H1 (cell line): ENCODE measurements around the gene UBASH3B. TPM values are rescaled to one million over a fixed set of nuclear protein-coding genes. Genes with fewer than 3 reads are reported as not detected.

Experiments
- CTCF ChIA-PET: fragments of 300-600 bp; sonication (Branson Sonifier 250); formaldehyde crosslinking; loops from one replicate; lab custom pipeline; 2021; ENCODE audit not compliant: partially characterized antibody; lab: Charles Lee
- POLR2A ChIA-PET: fragments of 300-600 bp; sonication (Branson Sonifier 250); formaldehyde crosslinking; loops from one replicate; lab custom pipeline; 2021; ENCODE audit warnings: inconsistent platforms; ENCODE audit not compliant: partially characterized antibody; lab: Charles Lee
- DNase-seq, 2 experiments: peaks; one replicate each; pipeline versions ENCODE4 v3.0.0 to v3.0.0-alpha.2; 2010 to 2022; ENCODE audit warnings: low spot score in 2 of 2, low read depth in 1 of 2, mixed read lengths in 1 of 2
- FAIRE-seq: peaks from 2 replicates; lab custom pipeline; 2011; peaks lifted over from hg19 to GRCh38; lab: Jason Lieb, UNC
- H2AFZ ChIP-seq: 2 replicates; pipeline ENCODE4 v1.8.1; 2012; ENCODE audit warnings: low read length, inconsistent platforms
- H2AK5ac ChIP-seq: 2 replicates; pipeline ENCODE4 v1.6.1; 2013; ENCODE audit warnings: low read depth, low read length
- H2BK120ac ChIP-seq: replicated peaks from 2 replicates; pipeline ENCODE3; 2013; ENCODE audit warnings: low read depth, low read length, inconsistent platforms
- H2BK12ac ChIP-seq: 2 replicates; pipeline ENCODE4 v1.6.1; 2013; ENCODE audit warnings: low read depth, low read length
- H2BK15ac ChIP-seq: 2 replicates; pipeline ENCODE4 v1.6.1; 2013; ENCODE audit warnings: low read length
- H2BK20ac ChIP-seq: 2 replicates; pipeline ENCODE4 v1.6.1; 2013; ENCODE audit warnings: low read length
- H2BK5ac ChIP-seq: 2 replicates; pipeline ENCODE4 v1.6.1; 2013; ENCODE audit warnings: low read depth, low read length
- H3K14ac ChIP-seq: 2 replicates; pipeline ENCODE4 v1.6.1; 2013; ENCODE audit warnings: inconsistent platforms; ENCODE audit not compliant: insufficient read length
- H3K18ac ChIP-seq: 2 replicates; pipeline ENCODE4 v1.6.1; 2013; ENCODE audit warnings: low read length; ENCODE audit errors: extremely low read depth
- H3K23ac ChIP-seq: 2 replicates; pipeline ENCODE4 v1.6.1; 2013; ENCODE audit warnings: inconsistent platforms; ENCODE audit not compliant: insufficient read length
- H3K23me2 ChIP-seq: 2 replicates; pipeline ENCODE4 v1.6.1; 2013; ENCODE audit warnings: low read depth, low read length
- H3K27ac ChIP-seq: 2 replicates; pipeline ENCODE4 v1.6.1; 2011; ENCODE audit warnings: low read depth, low read length, inconsistent platforms
- H3K27me3 ChIP-seq, 4 experiments: replicated peaks in 1 of 4; 1 replicate in 1 of 4; 2 replicates in 3 of 4; pipeline versions ENCODE4 v1.6.1 to v1.8.1; 2011 to 2013; ENCODE audit warnings: low read length in 3 of 4, mild to moderate bottlenecking in 3 of 4, inconsistent platforms in 2 of 4, mixed read lengths in 2 of 4, moderate library complexity in 1 of 4; ENCODE audit not compliant: control insufficient read depth in 3 of 4, insufficient read depth in 3 of 4; ENCODE audit errors: extremely low read depth in 1 of 4
- H3K36me3 ChIP-seq, 4 experiments: 2 replicates each; pipeline versions ENCODE4 v1.6.1 to v1.8.1; 2011 to 2013; ENCODE audit warnings: mild to moderate bottlenecking in 4 of 4, low read length in 3 of 4, moderate library complexity in 2 of 4, control low read depth in 1 of 4, inconsistent platforms in 1 of 4; ENCODE audit not compliant: insufficient read depth in 4 of 4, control insufficient read depth in 2 of 4
- H3K4ac ChIP-seq: replicated peaks from 2 replicates; pipeline ENCODE3; 2013; ENCODE audit warnings: low read length, low read depth, mixed read lengths, inconsistent platforms; ENCODE audit not compliant: insufficient read length
- H3K4me1 ChIP-seq, 4 experiments: replicated peaks in 1 of 4; 1 replicate in 1 of 4; 2 replicates in 3 of 4; pipeline versions ENCODE4 v1.6.1 to v1.8.1; 2011 to 2013; ENCODE audit warnings: low read length in 3 of 4, inconsistent platforms in 2 of 4, mixed read lengths in 1 of 4; ENCODE audit not compliant: insufficient read depth in 4 of 4, control insufficient read depth in 3 of 4
- H3K4me2 ChIP-seq, 2 experiments: 2 replicates each; pipeline versions ENCODE4 v1.6.1 to v1.8.1; 2011 to 2013; ENCODE audit warnings: low read depth in 2 of 2, low read length in 2 of 2, control low read depth in 1 of 2, inconsistent platforms in 1 of 2, mild to moderate bottlenecking in 1 of 2; ENCODE audit not compliant: insufficient read depth in 1 of 2
- H3K4me3 ChIP-seq, 4 experiments: fragments of 200-600, 300-600 bp in 1 of 4; sonication (generic), shearing (Covaris generic), sonication (Bioruptor Twin) in 1 of 4; 2 replicates each; pipeline versions ENCODE4 v1.5.1 to v1.8.1; 2011 to 2016; ENCODE audit warnings: low read length in 4 of 4, low read depth in 3 of 4, control low read depth in 2 of 4, inconsistent platforms in 2 of 4, mild to moderate bottlenecking in 2 of 4, mixed read lengths in 1 of 4, moderate library complexity in 1 of 4; ENCODE audit not compliant: insufficient read depth in 2 of 4; ENCODE audit errors: extremely low read depth in 1 of 4
- H3K56ac ChIP-seq: replicated peaks from 2 replicates; pipeline ENCODE3; 2013; ENCODE audit warnings: low read depth, mild to moderate bottlenecking, mixed read lengths, low read length, inconsistent platforms; ENCODE audit not compliant: insufficient read length
- H3K79me1 ChIP-seq: 2 replicates; pipeline ENCODE4 v1.6.1; 2013; ENCODE audit warnings: low read depth, low read length, control low read depth
- H3K79me2 ChIP-seq, 2 experiments: 2 replicates each; pipeline versions ENCODE4 v1.6.1 to v1.8.1; 2012 to 2013; ENCODE audit warnings: low read length in 2 of 2, mild to moderate bottlenecking in 2 of 2, inconsistent platforms in 1 of 2; ENCODE audit not compliant: insufficient read depth in 2 of 2, control insufficient read depth in 1 of 2
- H3K9ac ChIP-seq, 4 experiments: replicated peaks in 1 of 4; 1 replicate in 1 of 4; 2 replicates in 3 of 4; pipeline versions ENCODE4 v1.6.1 to v1.8.1; 2011 to 2013; ENCODE audit warnings: low read depth in 3 of 4, low read length in 3 of 4, control low read depth in 2 of 4, mild to moderate bottlenecking in 2 of 4, moderate library complexity in 2 of 4, inconsistent platforms in 1 of 4; ENCODE audit errors: extremely low read depth in 1 of 4
- H3K9me3 ChIP-seq, 2 experiments: 2 replicates each; pipeline versions ENCODE4 v1.6.1 to v1.8.1; 2012 to 2013; ENCODE audit warnings: mild to moderate bottlenecking in 2 of 2, moderate library complexity in 2 of 2, control low read depth in 1 of 2, inconsistent platforms in 1 of 2, low read depth in 1 of 2, low read length in 1 of 2, mixed read lengths in 1 of 2; ENCODE audit not compliant: insufficient read depth in 2 of 2
- H4K20me1 ChIP-seq, 2 experiments: replicated peaks in 1 of 2; 2 replicates each; pipeline versions ENCODE3 to v1.8.1; 2011 to 2013; ENCODE audit warnings: inconsistent platforms in 2 of 2, low read length in 2 of 2, mild to moderate bottlenecking in 1 of 2; ENCODE audit not compliant: insufficient read depth in 2 of 2, control insufficient read depth in 1 of 2
- H4K5ac ChIP-seq: 2 replicates; pipeline ENCODE4 v1.6.1; 2013; ENCODE audit warnings: low read length, low read depth, mixed read lengths, inconsistent platforms; ENCODE audit not compliant: insufficient read length
- H4K8ac ChIP-seq: 2 replicates; pipeline ENCODE4 v1.8.0; 2013; ENCODE audit warnings: mild to moderate bottlenecking, moderate library complexity, low read length, inconsistent platforms; ENCODE audit not compliant: insufficient read depth; ENCODE audit errors: extremely low read depth
- H4K91ac ChIP-seq: replicated peaks from 2 replicates; pipeline ENCODE3; 2013; ENCODE audit warnings: low read length, mixed read lengths, inconsistent platforms; ENCODE audit not compliant: insufficient read length
- BACH1 ChIP-seq: IDR thresholded peaks from 2 replicates; pipeline ENCODE4 v1.6.1; 2012; ENCODE audit warnings: low read length, improper control_type of control experiment
- FOSL1 ChIP-seq: IDR thresholded peaks from 2 replicates; pipeline ENCODE4 v1.6.1; 2011; ENCODE audit warnings: mild to moderate bottlenecking, low read depth, low read length, moderate library complexity; ENCODE audit not compliant: insufficient read depth
- HDAC2 ChIP-seq, 2 experiments: fragments of 300-600 bp in 1 of 2; sonication (generic) in 1 of 2; IDR thresholded peaks; 2 replicates each; pipeline ENCODE4 v1.6.1; 2011 to 2012; ENCODE audit warnings: low read depth in 2 of 2, low read length in 2 of 2, mild to moderate bottlenecking in 2 of 2, moderate library complexity in 2 of 2, borderline replicate concordance in 1 of 2, inconsistent platforms in 1 of 2
- JUN ChIP-seq: IDR thresholded peaks from 2 replicates; pipeline ENCODE4 v1.6.1; 2011; ENCODE audit warnings: low read depth, mild to moderate bottlenecking, improper control_type of control experiment, low read length
- KDM1A ChIP-seq: fragments of 200-600, 300-600 bp; sonication (generic); IDR thresholded peaks from 2 replicates; pipeline ENCODE4 v1.7.1; 2016; ENCODE audit warnings: mild to moderate bottlenecking, low read length, borderline replicate concordance
- NRF1 ChIP-seq: IDR thresholded peaks from 2 replicates; pipeline ENCODE4 v1.6.1; 2011; ENCODE audit warnings: mild to moderate bottlenecking, low read depth, low read length, improper control_type of control experiment
- PHF8 ChIP-seq: fragments of 200-600 bp; sonication (generic); conservative IDR thresholded peaks from 2 replicates; pipeline ENCODE4 v1.7.1; 2012; ENCODE audit warnings: low read depth, mild to moderate bottlenecking, inconsistent platforms, low read length, moderate library complexity
- RAD21 ChIP-seq, 2 experiments: IDR thresholded peaks in 1 of 2; conservative IDR thresholded peaks in 1 of 2; 2 replicates each; pipeline ENCODE4 v1.6.1; 2011; ENCODE audit warnings: low read depth in 2 of 2, low read length in 2 of 2, improper control_type of control experiment in 1 of 2, inconsistent platforms in 1 of 2, mild to moderate bottlenecking in 1 of 2, moderate library complexity in 1 of 2
- RFX5 ChIP-seq: IDR thresholded peaks from 2 replicates; pipeline ENCODE4 v1.6.1; 2011; ENCODE audit warnings: low read depth, low read length, improper control_type of control experiment, borderline replicate concordance
- SIRT6 ChIP-seq: IDR thresholded peaks from one replicate; pipeline ENCODE4 v1.7.1; 2012; ENCODE audit warnings: low read length, inconsistent platforms
- TAF1 ChIP-seq: IDR thresholded peaks from 2 replicates; pipeline ENCODE4 v1.6.1; 2011; ENCODE audit warnings: mild to moderate bottlenecking, low read depth, low read length
- TCF12 ChIP-seq: IDR thresholded peaks from 2 replicates; pipeline ENCODE4 v1.6.1; 2011; ENCODE audit warnings: low read depth, mild to moderate bottlenecking, low read length
- WGBS, 2 experiments: shearing (Covaris generic) in 1 of 2; methylation state at CpG; one replicate each; pipeline versions ENCODE4 v1.1.6 to v1.1.7; 2013 to 2015; ENCODE audit warnings: low lambda C conversion rate in 2 of 2, mixed read lengths in 2 of 2, inconsistent platforms in 1 of 2, low coverage in 1 of 2, missing lambda C conversion rate in 1 of 2; ENCODE audit not compliant: insufficient replicate concordance in 2 of 2, insufficient coverage in 1 of 2, insufficient read length in 1 of 2; ENCODE audit errors: extremely low coverage in 1 of 2, missing lambda C conversion rate in 1 of 2; 5-methylcytosine and 5-hydroxymethylcytosine counted together
- polyA plus RNA-seq, 7 experiments: library from polyadenylated mRNA; depleted of rRNA in 3 of 7; stranded (reverse) in 5 of 7; unstranded in 2 of 7; fragments of >200 nt in 5 of 7; fragments of 200-250 nt in 2 of 7; gene quantifications; 1 replicate in 5 of 7; 2 replicates in 1 of 7; 4 replicates in 1 of 7; pipeline versions ENCODE4 v1.2.1 to v1.2.3, GENCODE V29; 2011 to 2013; ENCODE audit warnings: missing spikeins in 2 of 7, mixed read lengths in 2 of 7
- total RNA-seq: library from RNA; stranded (reverse); fragmentation: NEBNext Ultra II Directional; extraction: Animal tissue kit (Norgen Biotek cat#: 25700); gene quantifications from 2 replicates; pipeline ENCODE4 v1.2.1, GENCODE V29; 2021

The UBASH3B gene
- total and polyA plus RNA-seq, 2 of the 8 experiments (the other 6 are each of a cell fraction or from before 2014, with no cell fraction given): 7.5 to 9.5 TPM

GRCh38 chr11:122837528-122838346, 182.2 kb downstream of the UBASH3B start:
- H3K23ac ChIP-seq: no peak overlapping the region
- H2BK12ac ChIP-seq: 0 out of 2 replicates have a peak overlapping the region, but pooled peaks have one; percentile 3
- H4K20me1 ChIP-seq: peaks cover 0 to 3% of the 10 kb centered on the region in 2 experiments
- ChIA-PET CTCF (interaction anchor here (0.9 to 4.5 kb wide), 4 partner anchors 26 to 209 kb away, joined by 3 to 23 read pairs (median 4); no protein-coding TSS in a partner anchor), POLR2A (interaction anchor here (1.2 kb wide), 1 partner anchor 24 kb away, joined by 3 read pairs; no protein-coding TSS in a partner anchor)
- no peak overlapping the region for H3K4me2 ChIP-seq
- no peak for DNase-seq
- no peak overlapping the region for H4K91ac ChIP-seq
- no peaks in the 10 kb centered on the region for H3K79me1 ChIP-seq
- peaks cover 0 to 13% (median 0%) of the 10 kb centered on the region in 4 experiments; a peak in 1 of 7 replicates for H3K4me1 ChIP-seq
- no peak overlapping the region for H4K5ac ChIP-seq
- no peak overlapping the region for H2BK5ac ChIP-seq
- no peaks in the 10 kb centered on the region for H3K27me3 ChIP-seq
- H3K4ac ChIP-seq: no peak overlapping the region
- H4K8ac ChIP-seq: no peak overlapping the region
- H3K27ac ChIP-seq: no peak overlapping the region
- H3K23me2 ChIP-seq: peaks cover 7% of the 10 kb centered on the region; the same call in 1 of the 2 replicates
- peak overlapping the region; percentile 81 for H3K56ac ChIP-seq
- H3K14ac ChIP-seq: no peak overlapping the region
- H2BK120ac ChIP-seq: no peak overlapping the region
- H2BK15ac ChIP-seq: no peak overlapping the region
- H2BK20ac ChIP-seq: no peak overlapping the region
- H3K4me3 ChIP-seq: no peak overlapping the region
- no peaks in the 10 kb centered on the region; a peak in 1 of 4 replicates for H3K9me3 ChIP-seq
- no peak overlapping the region for H2AK5ac ChIP-seq
- FAIRE-seq: no peak
- H3K18ac ChIP-seq: no peak overlapping the region
- no peak overlapping the region for H3K9ac ChIP-seq
- no peak overlapping the region for H2AFZ ChIP-seq
- 83% methylated on average over 4 of the region's 4 CpGs; no CpG with 5 or more reads in 1 of the 2 experiments for WGBS, 2 experiments
- no peaks in the 10 kb centered on the region for H3K36me3 ChIP-seq
- H3K79me2 ChIP-seq: no peaks in the 10 kb centered on the region
- no peak for TF ChIP-seq NRF1
- no peak for TF ChIP-seq TAF1
- TF ChIP-seq HDAC2 (IDR thresholded peaks at IDR 0.05; ENCODE audit: borderline replicate concordance in 1 of 2, low read depth in 2 of 2, low read length in 2 of 2): no peak
- TF ChIP-seq RFX5: no peak
- TF ChIP-seq SIRT6: no peak
- TF ChIP-seq JUN: no peak
- no peak for TF ChIP-seq BACH1
- TF ChIP-seq PHF8: no peak
- no peak for TF ChIP-seq KDM1A
- no peak for TF ChIP-seq FOSL1
- no peak for TF ChIP-seq TCF12
- TF ChIP-seq RAD21 (IDR thresholded peaks at IDR 0.05 in 1 of 2, conservative IDR thresholded peaks at IDR 0.05 in 1 of 2; ENCODE audit: low read depth in 2 of 2, low read length in 2 of 2): no peak
